Measurements from ENCODE around the gene CAPN6. TPM values are rescaled to one million over a fixed set of nuclear protein-coding genes. Genes with fewer than 3 reads are reported as not detected.
A peak's percentile ranks its signal among the peaks of the same experiment; 100 is the strongest.

CAPN6 gene
- total RNA-seq, 1 donor from 2014 or later = 232 TPM

DNA sequence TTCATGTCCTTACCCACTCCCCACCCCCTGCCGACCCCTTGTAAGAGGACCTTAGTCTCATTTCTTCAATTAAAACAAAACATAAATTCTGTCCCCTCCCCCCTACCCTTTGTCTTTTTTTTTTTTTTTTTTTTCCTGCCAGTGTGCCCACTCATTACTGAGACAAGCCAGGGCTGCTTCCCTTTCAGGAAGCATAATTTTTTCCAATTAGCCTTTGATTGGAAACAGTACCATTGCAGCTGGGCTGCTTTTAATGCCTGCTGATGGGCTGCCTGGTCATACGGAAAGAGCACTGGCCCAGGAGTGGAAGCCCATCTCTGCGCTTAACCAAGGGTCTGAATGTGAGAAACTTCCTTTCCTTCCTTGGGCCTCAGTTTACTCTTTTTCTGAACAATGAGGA, 18.6 kb upstream of the CAPN6 start:
- Histone ChIP-seq H3K27ac (no peak overlapping the region), H3K4me2 (no peak overlapping the region), H3K4me1 (peaks cover 27% of the 10 kb centered on the region), H2AFZ (replicated peaks) (peak overlapping the region; percentile 47), H3K36me3 (no peaks in the 10 kb centered on the region), H3K9me3 (ENCODE audit: low read depth) (no peaks in the 10 kb centered on the region), H3K4me3 (no peak overlapping the region), H4K20me1 (ENCODE audit: low read depth) (no peaks in the 10 kb centered on the region), H3K27me3 (no peaks in the 10 kb centered on the region), H3F3A (ENCODE audit: low read depth) (no peaks in the 10 kb centered on the region), H3K9ac (no peak overlapping the region), H3K79me2 (ENCODE audit: low read depth) (no peaks in the 10 kb centered on the region)
- peaks cover 2% of the 10 kb centered on the region for H3K36me3 Mint-ChIP-seq
- H3K27ac Mint-ChIP-seq = no peak overlapping the region
- TF ChIP-seq EZH2phosphoT487 (IDR thresholded peaks at IDR 0.05) (no peak), EZH2 (IDR thresholded peaks at IDR 0.05) (no peak)
- TF ChIP-seq, protein P1, sequence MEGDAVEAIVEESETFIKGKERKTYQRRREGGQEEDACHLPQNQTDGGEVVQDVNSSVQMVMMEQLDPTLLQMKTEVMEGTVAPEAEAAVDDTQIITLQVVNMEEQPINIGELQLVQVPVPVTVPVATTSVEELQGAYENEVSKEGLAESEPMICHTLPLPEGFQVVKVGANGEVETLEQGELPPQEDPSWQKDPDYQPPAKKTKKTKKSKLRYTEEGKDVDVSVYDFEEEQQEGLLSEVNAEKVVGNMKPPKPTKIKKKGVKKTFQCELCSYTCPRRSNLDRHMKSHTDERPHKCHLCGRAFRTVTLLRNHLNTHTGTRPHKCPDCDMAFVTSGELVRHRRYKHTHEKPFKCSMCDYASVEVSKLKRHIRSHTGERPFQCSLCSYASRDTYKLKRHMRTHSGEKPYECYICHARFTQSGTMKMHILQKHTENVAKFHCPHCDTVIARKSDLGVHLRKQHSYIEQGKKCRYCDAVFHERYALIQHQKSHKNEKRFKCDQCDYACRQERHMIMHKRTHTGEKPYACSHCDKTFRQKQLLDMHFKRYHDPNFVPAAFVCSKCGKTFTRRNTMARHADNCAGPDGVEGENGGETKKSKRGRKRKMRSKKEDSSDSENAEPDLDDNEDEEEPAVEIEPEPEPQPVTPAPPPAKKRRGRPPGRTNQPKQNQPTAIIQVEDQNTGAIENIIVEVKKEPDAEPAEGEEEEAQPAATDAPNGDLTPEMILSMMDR (IDR thresholded peaks at IDR 0.05) = no peak
- H3K9me3 Mint-ChIP-seq = no peaks in the 10 kb centered on the region
- peaks cover 4% of the 10 kb centered on the region for H3K4me1 Mint-ChIP-seq
- H3K4me3 Mint-ChIP-seq = no peak overlapping the region
- peaks cover 2% of the 10 kb centered on the region for H3K27me3 Mint-ChIP-seq (ENCODE audit: insufficient read depth, low read depth)
- DNase-seq (ENCODE audit: low spot score) = no peak

DNA sequence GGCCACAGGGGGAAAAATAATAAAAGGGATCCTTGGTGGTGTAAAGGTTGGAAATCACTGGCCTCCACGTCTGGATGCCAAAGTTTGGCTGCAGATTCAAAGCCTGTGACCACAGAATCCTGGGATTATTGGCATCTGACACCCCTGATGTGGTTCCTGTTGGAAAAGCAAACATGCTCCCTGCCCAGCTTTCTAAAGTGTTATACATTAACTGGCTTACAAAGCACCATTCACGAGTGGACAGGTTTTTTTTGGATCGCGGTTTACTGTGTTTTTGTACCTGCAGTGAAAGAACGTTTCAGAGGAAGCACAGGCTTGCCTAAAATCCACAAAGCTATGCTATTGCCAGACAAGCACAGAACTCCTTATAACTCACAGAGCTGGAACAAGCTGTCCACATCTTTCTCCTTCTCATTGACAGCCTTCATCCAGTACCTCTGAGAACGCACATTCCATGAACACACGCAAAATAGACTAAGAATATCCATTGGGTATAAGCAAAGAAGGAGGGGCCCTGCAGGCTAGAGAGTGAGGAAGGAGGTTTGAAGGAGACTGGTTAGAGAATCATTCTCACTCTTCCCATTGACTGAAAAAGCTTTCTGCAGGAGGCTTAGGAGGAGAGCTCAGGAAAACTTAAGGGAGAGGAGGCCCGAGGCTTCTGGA, 14.5 kb upstream of the CAPN6 start:
- Histone ChIP-seq H4K20me1 (ENCODE audit: low read depth) (no peaks in the 10 kb centered on the region), H3K4me2 (no peak overlapping the region), H3K36me3 (no peaks in the 10 kb centered on the region), H3F3A (ENCODE audit: low read depth) (no peaks in the 10 kb centered on the region), H3K4me3 (no peak overlapping the region), H3K27me3 (no peaks in the 10 kb centered on the region), H3K27ac (no peak overlapping the region), H3K9me3 (ENCODE audit: low read depth) (no peaks in the 10 kb centered on the region), H3K9ac (no peak overlapping the region), H3K79me2 (ENCODE audit: low read depth) (no peaks in the 10 kb centered on the region), H2AFZ (replicated peaks) (peak overlapping the region; percentile 93), H3K4me1 (peaks cover 27% of the 10 kb centered on the region)
- DNase-seq (ENCODE audit: low spot score) = no peak
- no peaks in the 10 kb centered on the region for H3K9me3 Mint-ChIP-seq
- H3K36me3 Mint-ChIP-seq = peaks cover 2% of the 10 kb centered on the region
- H3K4me1 Mint-ChIP-seq = peaks cover 4% of the 10 kb centered on the region
- TF ChIP-seq, protein P1 (IDR thresholded peaks at IDR 0.05) = no peak
- no peak for TF ChIP-seq EZH2phosphoT487 (IDR thresholded peaks at IDR 0.05)
- TF ChIP-seq EZH2 (IDR thresholded peaks at IDR 0.05) = no peak
- no peaks in the 10 kb centered on the region for H3K27me3 Mint-ChIP-seq (ENCODE audit: insufficient read depth, low read depth)
- no peak overlapping the region for H3K27ac Mint-ChIP-seq
- H3K4me3 Mint-ChIP-seq = no peak overlapping the region

DNA sequence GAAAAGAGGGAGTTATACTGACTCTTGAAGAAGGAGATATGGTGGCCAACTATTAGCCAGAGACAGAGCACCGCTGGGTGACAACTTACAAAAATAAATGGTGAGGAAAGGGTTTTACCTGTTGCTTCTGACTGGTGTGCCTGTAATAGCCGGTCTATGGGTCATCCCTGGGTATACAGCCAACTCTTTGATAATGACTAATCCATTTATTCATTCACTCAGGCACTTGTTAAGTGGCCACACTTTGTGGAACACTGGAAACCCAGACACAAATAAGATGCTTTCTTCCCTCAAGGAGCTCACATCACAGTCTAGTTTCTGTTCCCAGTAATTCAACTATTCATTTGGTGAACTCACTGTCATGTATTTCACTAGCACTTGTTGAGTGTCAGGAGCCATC, 13.2 kb upstream of the CAPN6 start:
- H3K9me3 ChIP-seq (ENCODE audit: low read depth) = no peaks in the 10 kb centered on the region
- no peaks in the 10 kb centered on the region for H4K20me1 ChIP-seq (ENCODE audit: low read depth)
- Mint-ChIP-seq H3K9me3 (no peaks in the 10 kb centered on the region), H3K4me3 (no peak overlapping the region), H3K27ac (no peak overlapping the region), H3K36me3 (peaks cover 2% of the 10 kb centered on the region), H3K27me3 (ENCODE audit: insufficient read depth, low read depth) (no peaks in the 10 kb centered on the region), H3K4me1 (no peaks in the 10 kb centered on the region)
- H2AFZ ChIP-seq (replicated peaks) = no peak overlapping the region
- H3K4me1 ChIP-seq = peaks cover 16% of the 10 kb centered on the region
- no peak overlapping the region for H3K4me2 ChIP-seq
- TF ChIP-seq EZH2 (IDR thresholded peaks at IDR 0.05) (no peak), EZH2phosphoT487 (IDR thresholded peaks at IDR 0.05) (no peak)
- TF ChIP-seq, protein P1 (IDR thresholded peaks at IDR 0.05) = no peak
- no peaks in the 10 kb centered on the region for H3F3A ChIP-seq (ENCODE audit: low read depth)
- H3K9ac ChIP-seq = no peak overlapping the region
- DNase-seq (ENCODE audit: low spot score) = no peak
- H3K4me3 ChIP-seq = no peak overlapping the region
- no peaks in the 10 kb centered on the region for H3K79me2 ChIP-seq (ENCODE audit: low read depth)
- no peak overlapping the region for H3K27ac ChIP-seq
- no peaks in the 10 kb centered on the region for H3K27me3 ChIP-seq
- no peaks in the 10 kb centered on the region for H3K36me3 ChIP-seq

Measured in neural progenitor cell (in vitro differentiated cells).